HPDE6-E6E7 (cell line): ENCODE data around the gene TBC1D22B.
A peak's percentile ranks its signal among the peaks of the same experiment; 100 is the strongest.

Experiments
- DNase-seq: peaks from one replicate; pipeline ENCODE4 v3.0.0; 2011; ENCODE audit warnings: missing footprints; ENCODE audit errors: extremely low spot score

The TBC1D22B gene

GRCh38 chr6:37239950-37240713, 17.4 kb upstream of the TBC1D22B start:
- DNase-seq, result peak; percentile 64

- DNase-seq, result no peak
Measured at GRCh38 chr6:37241131-37241530, 16.4 kb upstream of the TBC1D22B start.

GRCh38 chr6:37241775-37242428, 15.7 kb upstream of the TBC1D22B start:
- no peak for DNase-seq

DNA sequence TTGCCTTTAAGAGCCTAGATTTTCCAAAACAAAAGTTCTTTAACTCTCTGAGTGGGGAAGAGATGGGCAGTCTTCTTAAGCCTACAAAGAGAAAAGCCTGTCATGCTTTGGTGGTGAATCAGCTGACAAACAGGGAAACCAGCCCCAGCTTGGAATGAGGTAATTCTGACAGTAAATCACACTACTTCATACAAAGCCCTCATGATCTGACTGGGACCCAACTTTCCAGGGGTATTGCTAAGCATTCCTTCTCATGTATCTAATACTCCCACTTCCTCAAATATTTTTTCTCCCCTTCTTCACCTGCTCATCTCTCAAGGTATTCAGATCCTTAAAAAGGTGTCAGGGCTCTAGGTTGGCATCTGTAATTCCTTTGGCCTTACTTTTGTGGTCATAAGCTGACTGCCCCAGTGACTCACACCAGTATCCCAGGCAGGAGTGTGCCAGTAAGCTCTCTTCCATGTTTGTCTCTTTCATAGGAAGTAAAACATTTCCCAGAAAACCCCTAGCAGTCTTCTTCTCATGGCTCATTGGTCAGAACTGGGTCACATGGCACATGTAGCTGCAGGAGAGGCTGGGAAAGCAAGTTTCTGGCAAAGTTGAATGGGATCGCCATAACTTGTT, 15.0 kb upstream of the TBC1D22B start:
- peak; percentile 75 for DNase-seq

DNA sequence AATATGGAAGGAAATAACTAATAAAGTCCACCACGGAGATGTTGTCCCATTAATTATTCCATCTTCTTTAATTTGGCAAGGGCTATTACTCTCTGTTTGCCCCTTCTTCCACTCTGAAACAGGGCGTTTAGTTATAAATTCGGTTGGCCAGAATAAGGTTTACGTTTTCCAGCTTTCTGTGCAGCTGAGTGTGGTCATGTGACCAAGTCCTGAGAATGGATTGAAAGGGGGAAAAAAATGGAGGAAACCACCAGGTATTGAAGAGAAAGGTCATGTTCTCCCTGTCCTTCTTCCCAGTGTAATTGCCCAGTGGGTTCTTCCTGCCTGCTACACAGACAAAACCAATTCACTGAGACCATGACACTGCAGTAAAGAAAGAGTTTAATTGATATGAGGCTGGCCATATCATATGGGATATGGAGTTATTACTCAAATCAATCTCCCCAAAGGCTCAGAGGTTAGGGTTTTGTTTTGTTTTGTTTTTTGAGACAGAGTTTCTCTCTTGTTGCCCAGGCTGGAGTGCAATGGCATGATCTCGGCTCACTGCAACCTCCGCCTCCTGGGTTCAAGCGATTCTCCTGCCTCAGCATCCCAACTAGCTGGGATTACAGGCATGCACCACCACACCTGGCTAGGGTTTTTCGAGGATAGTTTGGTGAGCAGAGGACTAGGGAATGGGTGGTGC, 14.3 kb upstream of the TBC1D22B start:
- no peak for DNase-seq

GRCh38 chr6:37243816-37244370, 13.7 kb upstream of the TBC1D22B start:
- DNase-seq, result no peak

- DNase-seq, result peak; percentile 85
Measured at GRCh38 chr6:37244430-37245310, 12.9 kb upstream of the TBC1D22B start.

DNA sequence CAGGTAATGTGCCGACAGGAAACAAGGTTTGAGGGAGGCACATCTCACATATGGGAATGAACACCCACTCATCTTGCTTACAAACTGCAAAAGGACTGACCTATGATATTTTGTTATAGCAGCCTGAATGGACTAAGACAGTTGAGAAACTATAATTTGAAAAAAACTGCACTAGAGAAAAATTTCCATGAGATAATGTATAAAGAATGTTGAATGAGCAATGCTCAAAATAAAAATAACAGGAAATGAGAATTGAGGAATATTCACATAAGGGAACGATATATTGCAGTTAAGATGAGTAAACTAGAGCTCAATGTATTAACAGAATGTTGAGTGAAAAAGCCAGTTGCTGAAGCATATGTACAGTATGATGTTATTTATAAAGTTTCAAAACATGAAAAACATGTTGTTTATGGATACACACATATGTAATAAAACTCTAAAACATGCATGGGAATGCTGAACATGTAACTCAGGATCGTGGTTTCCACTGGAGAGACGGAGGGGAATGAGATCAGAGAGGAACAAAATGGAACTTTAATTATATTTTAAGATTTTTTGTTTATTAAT, 6.3 kb upstream of the TBC1D22B start:
- no peak for DNase-seq

- DNase-seq, result no peak
Measured at GRCh38 chr6:37253486-37254007, 4.0 kb upstream of the TBC1D22B start.

DNA sequence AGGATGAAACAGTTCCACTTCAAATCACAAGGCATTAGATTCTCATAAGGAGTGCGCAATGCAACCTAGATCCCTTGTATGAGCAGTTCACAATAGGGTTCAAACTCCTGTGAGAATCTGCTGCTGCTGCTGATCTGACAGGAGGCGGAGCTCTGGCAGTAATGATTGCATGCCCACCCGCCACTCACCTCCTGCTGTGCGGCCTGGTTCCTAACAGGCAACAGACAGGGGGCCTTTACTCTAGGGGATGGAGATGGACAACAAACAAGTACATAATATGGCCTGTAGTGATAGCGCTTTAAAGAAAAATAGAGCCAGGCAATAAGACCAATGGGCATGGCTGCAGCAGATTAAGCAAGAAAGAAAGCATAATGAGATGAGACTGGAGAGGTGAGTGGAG, 2.7 kb upstream of the TBC1D22B start:
- no peak for DNase-seq

- no peak for DNase-seq
Measured at GRCh38 chr6:37256692-37257319, 766 bp upstream of the TBC1D22B start.

DNA sequence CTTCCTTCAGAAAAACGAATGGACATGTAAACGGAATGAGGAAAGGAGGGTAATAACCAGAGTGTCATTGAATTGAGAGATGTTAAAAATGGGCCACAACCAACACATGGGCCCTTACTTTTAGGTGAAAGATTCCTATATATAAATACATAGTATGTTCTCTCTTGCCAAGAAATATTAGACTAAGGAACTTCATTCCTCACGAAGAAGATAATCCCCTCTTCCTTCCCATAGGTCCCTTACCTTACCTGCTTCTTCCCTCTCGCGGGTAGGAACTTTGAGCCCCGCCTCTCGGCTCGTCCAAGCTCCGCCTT, 295 bp upstream of the TBC1D22B start:
- DNase-seq, result no peak

DNA sequence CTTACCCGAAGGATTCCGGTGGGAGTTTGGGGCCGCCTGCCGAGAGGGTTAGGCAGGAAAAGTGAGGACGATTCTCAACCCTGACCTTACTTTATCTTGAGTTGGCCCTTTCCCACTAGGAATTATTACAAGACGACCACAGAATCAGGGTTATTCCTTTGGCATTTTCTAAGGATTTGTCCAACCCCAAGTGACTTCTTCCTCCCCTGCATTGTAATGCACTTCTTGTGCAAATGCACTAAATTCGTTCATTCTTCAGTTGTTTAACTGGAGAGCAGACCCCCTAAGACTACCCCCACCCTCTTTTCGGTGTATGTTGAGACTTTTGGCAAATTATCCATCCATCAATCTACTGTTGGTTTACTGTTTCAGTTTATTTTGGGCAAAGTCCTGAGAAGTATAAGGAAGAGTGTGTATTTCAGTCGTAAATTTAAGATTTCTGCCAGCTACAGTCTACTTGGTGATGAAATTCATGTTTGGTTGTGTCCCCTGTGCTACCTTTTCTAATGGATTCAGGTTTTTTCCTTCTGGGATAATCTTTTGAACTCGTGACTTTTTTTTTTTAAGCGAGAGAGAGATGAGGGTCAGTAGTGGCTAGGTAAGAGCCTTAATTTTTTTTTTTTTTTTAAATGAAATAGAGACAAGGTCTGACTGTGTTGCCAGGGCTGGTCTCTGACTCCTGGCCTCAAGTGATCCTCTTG, 983 bp downstream of the TBC1D22B start:
- no peak for DNase-seq

GRCh38 chr6:37259191-37259590, 1.6 kb downstream of the TBC1D22B start:
- DNase-seq, result no peak

DNA sequence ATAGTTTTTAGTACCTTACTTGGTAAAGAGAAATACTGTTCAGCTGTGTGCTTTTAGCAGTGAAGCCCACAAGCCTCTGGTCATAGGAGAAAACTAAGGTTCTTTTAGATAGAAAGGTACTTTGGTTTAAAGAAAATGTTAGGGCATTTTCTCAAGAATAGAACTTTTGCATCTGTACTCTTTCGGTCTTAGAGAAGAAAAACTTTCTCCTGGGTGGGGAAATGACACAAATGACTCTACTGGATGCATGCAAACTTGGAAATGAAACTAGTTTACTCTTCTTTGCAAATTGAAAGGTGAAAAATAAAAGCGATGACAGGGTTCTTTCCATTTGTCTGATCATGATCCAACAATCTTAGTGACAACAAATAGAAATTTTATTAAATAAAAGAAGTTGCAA, 2.5 kb downstream of the TBC1D22B start:
- DNase-seq, result no peak

DNA sequence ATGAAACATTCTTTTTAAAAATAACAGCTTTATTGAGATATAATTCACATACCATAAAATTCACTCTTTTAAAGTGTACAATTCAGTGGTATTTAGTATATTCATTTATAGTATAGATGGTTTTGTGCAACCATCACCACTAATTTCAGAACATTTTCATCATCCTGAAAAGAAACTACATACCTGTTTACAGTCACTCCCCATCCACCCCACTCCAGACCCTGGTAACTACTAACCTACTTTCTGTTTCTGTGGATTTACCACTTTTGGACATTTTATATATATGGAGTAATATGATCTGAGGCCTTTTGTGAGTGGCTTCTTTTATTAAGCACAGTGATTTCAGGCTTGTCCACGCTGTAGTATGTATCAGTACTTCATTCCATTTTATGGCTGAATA, 2.9 kb downstream of the TBC1D22B start:
- no peak for DNase-seq

DNA sequence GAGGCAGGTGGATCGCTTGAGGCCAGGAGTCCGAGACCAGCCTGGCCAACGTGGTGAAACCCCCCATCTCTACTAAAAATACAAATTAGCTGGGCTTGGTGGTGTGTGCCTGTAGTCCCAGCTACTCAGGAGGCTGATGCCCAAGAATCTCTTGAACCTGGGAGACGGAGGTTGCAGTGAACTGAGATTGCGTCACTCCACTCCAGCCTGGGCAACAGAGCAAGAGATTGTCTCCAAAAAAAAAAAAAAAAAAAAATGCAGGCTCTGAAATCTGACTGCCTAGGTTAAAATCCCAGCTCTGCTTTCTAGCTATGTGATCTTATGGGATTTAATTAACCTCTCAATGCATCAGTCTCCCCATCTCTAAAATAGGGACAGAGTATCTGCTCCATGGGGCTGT, 3.6 kb downstream of the TBC1D22B start:
- no peak for DNase-seq

GRCh38 chr6:37262446-37263026, 5.0 kb downstream of the TBC1D22B start:
- DNase-seq, result no peak

GRCh38 chr6:37265001-37265400, 7.4 kb downstream of the TBC1D22B start:
- no peak for DNase-seq
